DND-41 (cell line): ENCODE results near the gene DUSP15.

ENCODE experiments used
- EZH2 ChIP-seq: IDR thresholded peaks from 3 replicates; pipeline ENCODE4 v1.6.1; 2012; ENCODE audit warnings: borderline replicate concordance, low read depth, mild to moderate bottlenecking, moderate library complexity, low read length, inconsistent platforms; ENCODE audit not compliant: severe bottlenecking
- TF ChIP-seq, protein P1 (sequence below): IDR thresholded peaks from 2 replicates; pipeline ENCODE4 v1.5.1; 2012; ENCODE audit warnings: borderline replicate concordance, low read length, moderate library complexity, mild to moderate bottlenecking; ENCODE audit not compliant: poor library complexity, severe bottlenecking; ENCODE audit errors: extremely low read depth

DNA sequence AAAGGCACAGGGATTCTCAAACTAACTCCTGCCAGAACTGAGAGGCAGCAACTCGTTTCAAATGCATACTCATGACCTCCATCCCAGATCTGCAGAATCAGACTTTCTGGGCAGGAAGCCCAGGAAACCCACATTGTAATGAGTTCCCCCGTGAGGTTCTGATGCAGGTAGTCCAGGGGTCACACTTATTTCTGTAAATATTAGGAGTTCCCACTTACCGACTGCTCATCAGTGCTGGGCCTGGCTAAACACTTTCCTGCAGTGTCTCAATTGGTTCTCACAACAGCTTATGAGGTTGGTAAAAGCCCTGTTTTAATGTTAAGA lies 11.6 kb downstream of the DUSP15 start:
- TF ChIP-seq, protein P1, sequence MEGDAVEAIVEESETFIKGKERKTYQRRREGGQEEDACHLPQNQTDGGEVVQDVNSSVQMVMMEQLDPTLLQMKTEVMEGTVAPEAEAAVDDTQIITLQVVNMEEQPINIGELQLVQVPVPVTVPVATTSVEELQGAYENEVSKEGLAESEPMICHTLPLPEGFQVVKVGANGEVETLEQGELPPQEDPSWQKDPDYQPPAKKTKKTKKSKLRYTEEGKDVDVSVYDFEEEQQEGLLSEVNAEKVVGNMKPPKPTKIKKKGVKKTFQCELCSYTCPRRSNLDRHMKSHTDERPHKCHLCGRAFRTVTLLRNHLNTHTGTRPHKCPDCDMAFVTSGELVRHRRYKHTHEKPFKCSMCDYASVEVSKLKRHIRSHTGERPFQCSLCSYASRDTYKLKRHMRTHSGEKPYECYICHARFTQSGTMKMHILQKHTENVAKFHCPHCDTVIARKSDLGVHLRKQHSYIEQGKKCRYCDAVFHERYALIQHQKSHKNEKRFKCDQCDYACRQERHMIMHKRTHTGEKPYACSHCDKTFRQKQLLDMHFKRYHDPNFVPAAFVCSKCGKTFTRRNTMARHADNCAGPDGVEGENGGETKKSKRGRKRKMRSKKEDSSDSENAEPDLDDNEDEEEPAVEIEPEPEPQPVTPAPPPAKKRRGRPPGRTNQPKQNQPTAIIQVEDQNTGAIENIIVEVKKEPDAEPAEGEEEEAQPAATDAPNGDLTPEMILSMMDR: no peak
- no peak for TF ChIP-seq EZH2
